Stomach (tissue), 4 donors: ENCODE data around the gene SF3A2.

Experiments used
- CTCF ChIP-seq, 7 experiments: fragments of 450-650 bp in 4 of 7; fragments of 200-600 bp in 3 of 7; sonication (generic) in 3 of 7; IDR thresholded peaks; one replicate each; pipeline ENCODE4 v1.5.1; 2016 to 2019; ENCODE audit warnings: antibody characterized with exemption in 7 of 7, control low read depth in 2 of 7, mild to moderate bottlenecking in 1 of 7
- EP300 ChIP-seq: sonication (generic); formaldehyde crosslinking; IDR thresholded peaks from one replicate; pipeline ENCODE4 v1.6.1; 2017; ENCODE audit warnings: antibody characterized with exemption
- POLR2A ChIP-seq, 4 donors: fragments of 450-650 bp; IDR thresholded peaks; one replicate each; pipeline ENCODE4 v1.6.1; 2016; ENCODE audit warnings: antibody characterized with exemption in 4 of 4, control low read depth in 2 of 4, mild to moderate bottlenecking in 1 of 4, moderate library complexity in 1 of 4
- POLR2AphosphoS5 ChIP-seq, 3 donors: sonication (generic); formaldehyde crosslinking; IDR thresholded peaks; one replicate each; pipeline ENCODE4 v1.6.1; 2016; ENCODE audit warnings: antibody characterized with exemption in 3 of 3

DNA sequence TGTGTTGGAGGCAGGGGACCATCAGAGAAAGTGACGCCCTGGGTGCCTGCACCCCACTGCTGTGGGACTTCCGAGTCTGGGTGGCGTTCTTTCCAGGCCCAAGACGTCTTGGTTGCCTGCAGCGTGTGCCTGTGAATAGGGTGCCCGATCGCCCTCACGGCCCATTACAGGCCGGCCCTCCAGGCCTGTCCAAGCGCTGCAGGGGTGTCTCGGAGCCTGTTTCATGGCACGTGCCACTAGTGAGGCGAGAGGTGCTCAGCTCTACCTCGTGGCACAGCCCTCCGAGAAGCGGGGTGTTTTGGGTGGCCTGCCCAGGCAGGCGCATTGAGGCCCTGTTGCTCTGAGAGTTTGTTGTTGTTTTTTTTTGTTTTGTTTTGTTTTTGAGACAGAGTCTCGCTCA lies 42.8 kb upstream of the SF3A2 start:
- TF ChIP-seq CTCF (IDR thresholded peaks at IDR 0.05) (no peak), POLR2A (IDR thresholded peaks at IDR 0.05) (no peak), POLR2AphosphoS5 (IDR thresholded peaks at IDR 0.05) (no peak), EP300 (no peak)
